A673 (cell line): ENCODE measurements around the gene CENATAC.

Experiments
- CTCF ChIP-seq: fragments of 300-800, 200-600 bp; sonication (generic); conservative IDR thresholded peaks from 2 replicates; pipeline ENCODE4 v1.5.1; 2017; ENCODE audit warnings: low read depth, mild to moderate bottlenecking, antibody characterized with exemption, low read length, moderate library complexity, mixed read lengths
- EZH2 ChIP-seq: fragments of 200-600 bp; sonication (generic); IDR thresholded peaks from 2 replicates; pipeline ENCODE4 v1.6.1; 2017; ENCODE audit warnings: borderline replicate concordance, low read depth, mild to moderate bottlenecking, mixed read lengths, antibody characterized with exemption, low read length; ENCODE audit not compliant: poor library complexity, severe bottlenecking

- TF ChIP-seq CTCF (no peak), EZH2 (no peak)
These were observed 16.4 kb downstream of the CENATAC start for GRCh38 chr11:119014209-119014924.
